CD1c-positive myeloid dendritic cell (primary cell): Measurements from ENCODE around the gene PYGM.
A peak's percentile ranks its signal among the peaks of the same experiment; 100 is the strongest.

ENCODE experiments used
- DNase-seq: peaks from one replicate; pipeline ENCODE4 v3.0.0-alpha.2; 2016; ENCODE audit errors: extremely low spot score

The PYGM gene

GRCh38 chr11:64767344-64768299 lies 7.8 kb upstream of the PYGM start:
- DNase-seq: peak; percentile 79

GRCh38 chr11:64766881-64767280 lies 7.1 kb upstream of the PYGM start:
- no peak for DNase-seq

GRCh38 chr11:64765851-64766665 lies 6.3 kb upstream of the PYGM start:
- no peak for DNase-seq

GRCh38 chr11:64765291-64765850 lies 5.6 kb upstream of the PYGM start:
- DNase-seq: no peak

GRCh38 chr11:64764753-64765152 lies 5.0 kb upstream of the PYGM start:
- DNase-seq: no peak

GRCh38 chr11:64764040-64764611 lies 4.4 kb upstream of the PYGM start:
- DNase-seq: peak; percentile 16

- no peak for DNase-seq
Measured at GRCh38 chr11:64763526-64764039, 3.8 kb upstream of the PYGM start.

- DNase-seq: no peak
Measured at GRCh38 chr11:64762674-64763525, 3.1 kb upstream of the PYGM start.

- DNase-seq: no peak
Measured at GRCh38 chr11:64762277-64762673, 2.5 kb upstream of the PYGM start.

GRCh38 chr11:64760759-64761420 lies 1.1 kb upstream of the PYGM start:
- no peak for DNase-seq

- no peak for DNase-seq
Measured at GRCh38 chr11:64759131-64759721, 548 bp downstream of the PYGM start.

GRCh38 chr11:64758330-64759079 lies 1.3 kb downstream of the PYGM start:
- DNase-seq: no peak

- no peak for DNase-seq
Measured at GRCh38 chr11:64757549-64758329, 2.0 kb downstream of the PYGM start.

- DNase-seq: no peak
Measured at GRCh38 chr11:64755681-64756361, 4.0 kb downstream of the PYGM start.

- no peak for DNase-seq
Measured at GRCh38 chr11:64754919-64755662, 4.7 kb downstream of the PYGM start.

- no peak for DNase-seq
Measured at GRCh38 chr11:64754124-64754918, 5.5 kb downstream of the PYGM start.
